Activated CD4-positive, alpha-beta T cell treated with anti-CD3 and anti-CD28 coated beads, Interleukin-2, amount 10 ng/mL, durations not matched to agents 7 days and 5 days (primary cell): ENCODE results near the gene OSBPL10. TPM values are rescaled to one million over a fixed set of nuclear protein-coding genes. Genes with fewer than 3 reads are reported as not detected.
A peak's percentile ranks its signal among the peaks of the same experiment; 100 is the strongest.
"Not testable (repeated sequence)": the region's sequence is repeated elsewhere in the genome, so short reads cannot be mapped to it uniquely, and the experiment has no call there.

ENCODE experiments used
- CTCF ChIA-PET: fragments of 350-600 bp; sonication (Branson Sonifier 250); formaldehyde crosslinking; loops from one replicate; lab custom pipeline; 2021; ENCODE audit warnings: antibody characterized with exemption; lab: Charles Lee
- POLR2A ChIA-PET: fragments of 350-600 bp; sonication (Branson Sonifier 250); formaldehyde crosslinking; loops from one replicate; lab custom pipeline; 2021; ENCODE audit warnings: antibody characterized with exemption; lab: Charles Lee
- DNase-seq: peaks from one replicate; pipeline ENCODE4 v3.0.0-alpha.2; 2020
- H3K27ac Mint-ChIP-seq: one replicate; pipeline ENCODE4 v1.8.0; 2021; ENCODE audit warnings: mild to moderate bottlenecking, moderate library complexity, mixed read lengths
- H3K27me3 Mint-ChIP-seq: one replicate; pipeline ENCODE4 v1.8.0; 2021; ENCODE audit warnings: mixed read lengths
- H3K36me3 Mint-ChIP-seq: one replicate; pipeline ENCODE4 v1.8.0; 2021; ENCODE audit warnings: low read depth, mixed read lengths
- H3K4me1 Mint-ChIP-seq: one replicate; pipeline ENCODE4 v1.8.0; 2021; ENCODE audit warnings: mixed read lengths
- H3K4me3 Mint-ChIP-seq: one replicate; pipeline ENCODE4 v1.8.0; 2021; ENCODE audit warnings: mild to moderate bottlenecking, moderate library complexity, mixed read lengths
- H3K9me3 Mint-ChIP-seq: one replicate; pipeline ENCODE4 v1.8.0; 2021; ENCODE audit warnings: mixed read lengths
- total RNA-seq, 2 experiments: library from RNA; stranded (reverse); gene quantifications; one replicate each; pipeline ENCODE4 v1.2.3, GENCODE V29; 2021

The OSBPL10 gene
- total RNA-seq, 2 experiments from 2014 or later: 0.89 to 1.1 TPM

DNA sequence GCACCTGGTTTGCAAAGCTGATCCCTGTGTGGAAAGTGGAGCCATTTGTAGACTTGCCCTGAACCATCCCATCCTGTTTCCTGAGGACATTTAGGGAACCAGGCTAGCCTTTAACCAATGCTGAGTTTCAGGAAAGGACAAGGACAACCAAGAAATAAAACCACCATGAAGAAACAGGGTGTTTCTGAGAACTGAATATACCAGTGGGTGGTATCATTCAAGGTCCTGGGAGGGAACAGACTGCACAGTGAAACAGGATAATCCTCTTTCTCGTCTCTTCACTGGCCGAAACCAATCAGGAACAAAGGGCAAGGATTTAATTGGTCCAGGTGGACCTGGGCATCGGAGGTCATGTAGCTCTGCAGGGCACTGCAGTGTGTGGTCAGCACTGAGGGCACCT is 22.3 kb upstream of the OSBPL10 start:
- Mint-ChIP-seq H3K27me3 (peaks cover 16% of the 10 kb centered on the region), H3K9me3 (no peaks in the 10 kb centered on the region), H3K27ac (no peak overlapping the region), H3K4me3 (no peak overlapping the region), H3K4me1 (no peaks in the 10 kb centered on the region), H3K36me3 (no peaks in the 10 kb centered on the region)
- ChIA-PET CTCF (no interaction called here), POLR2A (no interaction called here)
- DNase-seq: no peak

DNA sequence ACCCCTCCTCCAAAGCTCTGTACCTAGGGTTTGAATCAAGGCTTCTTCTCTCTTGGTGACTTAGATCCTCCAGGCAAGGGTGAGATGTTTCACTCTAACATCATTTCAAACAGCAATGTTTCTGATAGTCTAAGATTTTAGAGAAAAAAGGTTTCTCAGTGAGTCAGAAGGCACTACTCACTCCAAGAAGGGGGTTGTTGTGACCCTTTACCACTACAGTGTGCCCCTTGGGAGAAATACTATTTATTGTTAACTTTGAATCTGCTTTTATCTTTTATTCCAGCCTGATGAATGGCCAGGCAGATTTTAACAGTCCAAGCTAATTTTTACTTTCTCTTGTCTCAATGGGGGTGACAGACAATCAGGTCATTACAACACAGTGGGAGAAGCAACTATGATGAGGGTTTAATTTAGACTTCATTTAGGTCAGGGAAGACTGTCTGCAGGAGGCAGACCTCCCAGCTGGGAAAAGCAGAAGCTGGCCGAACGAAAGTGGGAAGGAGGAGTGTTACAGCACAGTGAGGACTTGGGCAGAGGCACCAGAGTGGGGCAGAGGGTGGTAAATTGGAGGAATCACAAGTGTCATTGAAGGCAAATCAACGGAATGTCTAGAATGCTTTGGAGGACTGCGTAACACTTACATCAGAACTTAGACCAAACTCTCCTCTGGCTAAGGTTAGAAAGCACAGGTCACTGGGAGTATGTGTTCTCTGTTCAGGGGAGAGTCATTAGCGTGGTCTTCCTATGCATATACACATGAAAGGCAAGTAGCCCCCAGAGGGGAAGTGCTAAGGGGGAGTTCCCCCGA is 21.7 kb upstream of the OSBPL10 start:
- CTCF ChIA-PET: no interaction called here
- H3K4me3 Mint-ChIP-seq: no peak overlapping the region
- peaks cover 16% of the 10 kb centered on the region for H3K27me3 Mint-ChIP-seq
- no peaks in the 10 kb centered on the region for H3K36me3 Mint-ChIP-seq
- no peak overlapping the region for H3K27ac Mint-ChIP-seq
- H3K4me1 Mint-ChIP-seq: no peaks in the 10 kb centered on the region
- POLR2A ChIA-PET: no interaction called here
- no peaks in the 10 kb centered on the region for H3K9me3 Mint-ChIP-seq
- no peak for DNase-seq

DNA sequence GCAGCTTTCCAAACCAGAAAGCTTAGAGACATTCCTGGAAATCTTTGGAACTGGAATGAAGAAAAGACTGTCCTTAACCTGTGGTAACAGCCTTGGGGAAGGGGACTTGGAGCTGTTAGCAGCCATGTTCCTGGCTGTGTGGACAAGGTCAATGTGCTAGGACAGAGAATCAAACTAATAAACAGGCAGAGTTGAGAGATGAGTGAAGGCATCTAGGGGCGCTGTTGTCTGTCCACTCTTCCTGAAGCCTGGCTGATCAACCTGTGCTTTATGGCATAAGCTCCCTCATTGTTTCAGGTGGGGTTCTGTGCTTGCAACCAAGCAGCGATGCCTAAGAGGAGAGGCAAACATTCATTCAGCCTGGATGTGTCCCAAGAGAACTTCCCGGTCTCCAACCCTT is 19.8 kb upstream of the OSBPL10 start:
- Mint-ChIP-seq H3K27ac (no peak overlapping the region), H3K4me3 (no peak overlapping the region), H3K9me3 (peaks cover 2% of the 10 kb centered on the region), H3K27me3 (peaks cover 14% of the 10 kb centered on the region), H3K36me3 (no peaks in the 10 kb centered on the region), H3K4me1 (peaks cover 4% of the 10 kb centered on the region)
- CTCF ChIA-PET: interaction anchor here (0.8 kb wide), 1 partner anchor 105 kb away, joined by 3 read pairs; no protein-coding TSS in a partner anchor
- no peak for DNase-seq
- POLR2A ChIA-PET: no interaction called here

DNA sequence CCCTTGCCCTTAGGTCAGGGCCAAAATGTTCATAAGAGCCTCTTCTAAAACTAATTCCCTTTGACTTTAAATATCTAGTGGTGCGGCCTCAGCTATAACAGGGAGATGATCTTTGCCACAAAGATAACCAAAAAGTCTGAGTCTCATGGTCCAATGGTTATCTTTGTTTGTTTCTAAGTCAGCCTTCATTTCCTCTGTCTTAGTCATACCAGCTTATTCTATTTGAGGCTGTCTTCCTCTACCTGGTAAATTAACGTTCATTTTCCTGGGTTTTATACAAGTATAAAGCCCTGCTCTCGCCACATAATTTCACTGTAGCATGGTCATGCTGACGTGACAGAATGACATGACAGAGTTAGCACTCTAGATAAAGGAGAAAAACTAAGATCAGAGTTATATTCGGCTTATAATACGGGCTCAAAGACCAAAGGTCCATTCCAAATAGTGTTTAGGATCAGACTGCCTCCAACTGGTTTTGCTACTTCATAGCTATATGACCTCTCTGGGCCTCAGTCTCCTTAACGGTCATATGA is 18.9 kb upstream of the OSBPL10 start:
- H3K36me3 Mint-ChIP-seq: no peaks in the 10 kb centered on the region
- H3K4me1 Mint-ChIP-seq: peaks cover 4% of the 10 kb centered on the region
- peaks cover 14% of the 10 kb centered on the region for H3K27me3 Mint-ChIP-seq
- no peak for DNase-seq
- no peak overlapping the region for H3K27ac Mint-ChIP-seq
- POLR2A ChIA-PET: no interaction called here
- H3K4me3 Mint-ChIP-seq: no peak overlapping the region
- H3K9me3 Mint-ChIP-seq: peaks cover 3% of the 10 kb centered on the region
- CTCF ChIA-PET: no interaction called here

DNA sequence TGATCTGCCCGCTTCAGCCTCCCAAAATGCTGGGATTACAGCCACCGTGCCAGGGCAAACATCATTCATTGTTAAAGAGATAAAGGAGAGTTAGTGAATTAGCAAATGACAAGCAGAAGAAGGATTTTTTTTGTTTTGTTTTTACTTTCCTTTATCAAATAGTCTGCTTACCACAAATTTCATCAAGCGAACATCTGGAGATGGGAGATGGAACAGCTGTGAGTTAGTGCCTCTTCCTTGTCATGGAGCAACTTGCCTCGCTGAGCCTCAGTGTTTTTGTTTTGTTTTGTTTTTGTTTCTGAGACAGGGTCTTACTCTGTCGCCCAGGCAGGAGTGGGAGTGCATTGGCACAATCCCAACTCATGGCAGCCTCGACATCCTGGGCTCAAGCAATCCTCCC is 16.4 kb upstream of the OSBPL10 start:
- Mint-ChIP-seq H3K27me3 (peaks cover 10% of the 10 kb centered on the region), H3K9me3 (peaks cover 9% of the 10 kb centered on the region), H3K4me3 (no peak overlapping the region), H3K4me1 (peaks cover 4% of the 10 kb centered on the region), H3K36me3 (no peaks in the 10 kb centered on the region), H3K27ac (no peak overlapping the region)
- DNase-seq: no peak
- CTCF ChIA-PET: no interaction called here
- POLR2A ChIA-PET: no interaction called here

DNA sequence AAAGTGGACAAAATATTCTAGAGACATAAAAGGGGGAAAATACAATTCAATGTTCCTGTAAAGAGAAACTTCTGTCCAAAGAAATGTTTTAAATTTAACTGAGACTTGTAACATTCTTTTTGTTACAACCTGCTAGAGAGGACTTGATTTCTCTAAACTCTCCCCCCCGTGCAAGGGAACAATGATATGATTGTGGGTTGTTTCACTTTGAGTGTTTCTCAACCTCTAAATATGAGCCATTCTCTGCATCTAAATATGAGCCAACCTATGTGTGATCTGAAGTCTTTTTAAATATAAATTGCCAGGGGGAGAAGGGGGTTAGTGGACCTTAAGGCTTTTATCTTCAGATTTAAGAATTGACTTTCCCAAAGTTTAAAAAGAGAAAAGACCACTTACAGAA is 15.1 kb upstream of the OSBPL10 start:
- POLR2A ChIA-PET: no interaction called here
- Mint-ChIP-seq H3K4me1 (peaks cover 4% of the 10 kb centered on the region), H3K36me3 (no peaks in the 10 kb centered on the region), H3K27me3 (peaks cover 6% of the 10 kb centered on the region), H3K27ac (no peak overlapping the region), H3K4me3 (no peak overlapping the region), H3K9me3 (peaks cover 11% of the 10 kb centered on the region)
- CTCF ChIA-PET: no interaction called here
- DNase-seq: no peak

DNA sequence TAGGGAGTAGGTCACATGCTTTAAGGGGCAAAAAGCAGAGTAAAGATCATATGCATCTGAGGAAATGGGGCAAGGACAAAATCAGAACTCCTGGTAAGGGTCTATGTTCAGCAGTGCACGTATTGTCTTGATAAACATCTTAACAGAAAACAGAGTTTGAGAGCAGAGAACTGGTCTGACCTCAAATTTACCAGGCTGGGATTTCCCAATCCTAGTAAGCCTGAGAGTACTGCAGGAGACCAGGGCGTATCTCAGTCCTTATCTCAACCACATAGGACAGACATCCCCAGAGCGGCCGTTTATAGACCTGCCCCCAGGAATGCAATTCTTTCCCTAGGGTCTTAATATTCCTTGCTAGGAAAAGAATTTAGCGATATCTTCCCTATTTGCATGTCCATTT is 14.0 kb upstream of the OSBPL10 start:
- H3K4me1 Mint-ChIP-seq, POLR2A ChIA-PET, H3K4me3 Mint-ChIP-seq, H3K27me3 Mint-ChIP-seq, CTCF ChIA-PET, DNase-seq, H3K36me3 Mint-ChIP-seq, H3K27ac Mint-ChIP-seq: not testable (repeated sequence)
- H3K9me3 Mint-ChIP-seq: peaks cover 11% of the 10 kb centered on the region

DNA sequence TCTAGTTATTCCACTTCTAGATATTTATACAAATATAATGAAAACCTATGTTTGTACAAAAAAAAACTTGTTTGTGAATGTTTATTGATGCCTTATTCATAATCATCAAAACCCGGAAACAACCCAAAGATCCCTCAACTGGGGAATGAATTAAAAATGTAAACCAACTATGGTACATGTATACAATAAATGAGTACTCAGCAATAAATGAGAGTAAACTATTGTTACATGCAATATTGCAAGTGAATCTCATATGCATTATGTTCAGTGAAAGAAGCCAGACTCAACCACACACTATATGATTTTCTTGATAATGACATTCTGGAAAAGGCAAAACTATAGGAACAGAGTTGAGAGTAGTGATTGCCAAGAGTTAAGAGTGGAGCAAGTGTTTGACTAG is 12.8 kb upstream of the OSBPL10 start:
- H3K4me3 Mint-ChIP-seq: no peak overlapping the region
- peaks cover 11% of the 10 kb centered on the region for H3K9me3 Mint-ChIP-seq
- no peak for DNase-seq
- ChIA-PET CTCF (no interaction called here), POLR2A (no interaction called here)
- peaks cover 6% of the 10 kb centered on the region for H3K27me3 Mint-ChIP-seq
- H3K4me1 Mint-ChIP-seq: peaks cover 4% of the 10 kb centered on the region
- no peak overlapping the region for H3K27ac Mint-ChIP-seq
- no peaks in the 10 kb centered on the region for H3K36me3 Mint-ChIP-seq

DNA sequence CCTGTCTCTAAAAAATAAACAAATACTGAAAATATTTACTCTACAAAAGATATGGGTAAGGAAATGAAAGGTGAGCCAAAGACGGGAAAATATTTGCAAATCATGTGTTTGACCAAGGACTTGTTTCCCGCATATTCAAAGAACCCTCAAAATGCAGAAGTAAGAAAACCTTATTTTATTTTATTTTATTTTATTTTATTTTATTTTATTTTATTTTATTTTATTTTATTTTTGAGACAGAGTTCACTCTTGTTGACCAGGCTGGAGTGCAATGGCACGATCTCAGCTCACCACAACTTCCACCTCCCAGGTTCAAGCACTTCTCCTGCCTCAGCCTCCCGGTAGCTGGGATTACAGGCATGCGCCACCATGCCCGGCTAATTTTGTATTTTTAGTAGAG is 11.9 kb upstream of the OSBPL10 start:
- DNase-seq, POLR2A ChIA-PET, H3K4me3 Mint-ChIP-seq, H3K4me1 Mint-ChIP-seq, H3K36me3 Mint-ChIP-seq, H3K27ac Mint-ChIP-seq, H3K27me3 Mint-ChIP-seq, CTCF ChIA-PET: not testable (repeated sequence)
- H3K9me3 Mint-ChIP-seq: peaks cover 11% of the 10 kb centered on the region

DNA sequence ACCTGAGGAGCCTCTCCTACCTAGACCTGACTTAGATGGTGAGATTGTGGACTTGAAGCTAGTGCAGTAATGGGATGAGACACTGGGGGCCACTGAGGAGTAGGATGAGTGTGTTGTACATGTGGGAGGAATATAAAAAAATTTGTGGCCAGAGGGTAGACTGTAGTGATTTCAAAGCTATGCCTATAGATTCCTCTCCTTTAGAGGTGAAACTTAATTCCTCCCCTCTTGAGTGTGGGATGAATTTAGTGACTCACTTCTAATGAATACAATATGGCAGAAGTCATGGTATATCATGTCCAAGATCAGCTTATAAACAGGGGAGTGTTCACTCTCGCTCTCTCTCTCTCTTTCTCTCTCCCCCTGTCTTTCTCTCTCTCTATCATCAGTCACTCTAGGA is 7.2 kb upstream of the OSBPL10 start:
- Mint-ChIP-seq H3K36me3 (no peaks in the 10 kb centered on the region), H3K4me3 (no peak overlapping the region), H3K27ac (no peak overlapping the region), H3K4me1 (no peaks in the 10 kb centered on the region), H3K9me3 (peaks cover 2% of the 10 kb centered on the region), H3K27me3 (peaks cover 4% of the 10 kb centered on the region)
- DNase-seq: no peak
- POLR2A ChIA-PET: no interaction called here
- CTCF ChIA-PET: no interaction called here

DNA sequence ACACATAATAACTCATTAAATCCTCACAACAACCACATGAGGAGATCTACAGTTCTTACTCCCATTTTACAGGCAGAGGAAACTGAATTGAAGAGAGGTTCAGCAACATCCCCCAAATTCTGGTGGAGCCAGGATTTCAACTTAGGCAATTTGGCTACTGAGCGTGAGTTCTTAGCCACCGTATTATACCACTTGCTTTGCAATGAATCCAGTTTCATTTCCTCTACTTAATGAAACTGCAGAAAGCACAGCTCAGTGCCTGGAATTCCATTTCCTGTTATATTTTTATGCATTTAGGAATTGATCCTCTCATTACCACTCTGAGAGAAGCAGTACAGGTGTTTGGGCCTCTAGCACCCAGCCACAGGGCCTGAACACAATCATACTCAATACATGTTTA is 4.8 kb upstream of the OSBPL10 start:
- POLR2A ChIA-PET: no interaction called here

DNA sequence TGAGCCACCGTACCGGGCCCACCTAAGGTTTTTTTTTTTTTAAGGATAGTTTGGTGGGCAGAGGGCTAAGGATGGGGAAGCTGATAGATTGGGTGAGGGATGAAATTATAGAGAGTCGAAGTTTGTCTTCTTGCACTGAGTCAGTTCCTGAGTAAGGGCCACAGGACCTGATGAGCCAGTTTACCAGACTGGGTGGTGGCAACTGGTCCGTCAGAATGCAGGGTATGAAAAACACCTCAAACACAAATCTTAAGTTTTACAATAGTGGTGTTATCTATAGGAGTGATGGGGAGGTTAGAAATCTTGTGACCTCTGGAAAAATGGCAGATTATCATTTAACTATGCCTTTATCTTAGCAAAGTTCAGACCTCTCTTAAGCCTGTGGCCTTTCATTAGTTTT is 3.3 kb upstream of the OSBPL10 start:
- DNase-seq: no peak
- no peak overlapping the region for H3K27ac Mint-ChIP-seq
- H3K36me3 Mint-ChIP-seq: no peaks in the 10 kb centered on the region
- peaks cover 9% of the 10 kb centered on the region for H3K4me1 Mint-ChIP-seq
- CTCF ChIA-PET: interaction anchor here (1.2 kb wide), 1 partner anchor 66 kb away, joined by 3 read pairs; no protein-coding TSS in a partner anchor
- H3K27me3 Mint-ChIP-seq: peaks cover 34% of the 10 kb centered on the region
- no peaks in the 10 kb centered on the region for H3K9me3 Mint-ChIP-seq
- no peak overlapping the region for H3K4me3 Mint-ChIP-seq
- POLR2A ChIA-PET: no interaction called here

More for the DNA sequence above, 4.8 kb upstream of the OSBPL10 start:
- no peaks in the 10 kb centered on the region for H3K9me3 Mint-ChIP-seq
- H3K36me3 Mint-ChIP-seq: no peaks in the 10 kb centered on the region
- no peak for DNase-seq
- H3K4me3 Mint-ChIP-seq: no peak overlapping the region
- H3K4me1 Mint-ChIP-seq: peaks cover 4% of the 10 kb centered on the region
- peaks cover 24% of the 10 kb centered on the region for H3K27me3 Mint-ChIP-seq
- CTCF ChIA-PET: interaction anchor here (1.2 kb wide), 1 partner anchor 65 kb away, joined by 3 read pairs; no protein-coding TSS in a partner anchor
- no peak overlapping the region for H3K27ac Mint-ChIP-seq

DNA sequence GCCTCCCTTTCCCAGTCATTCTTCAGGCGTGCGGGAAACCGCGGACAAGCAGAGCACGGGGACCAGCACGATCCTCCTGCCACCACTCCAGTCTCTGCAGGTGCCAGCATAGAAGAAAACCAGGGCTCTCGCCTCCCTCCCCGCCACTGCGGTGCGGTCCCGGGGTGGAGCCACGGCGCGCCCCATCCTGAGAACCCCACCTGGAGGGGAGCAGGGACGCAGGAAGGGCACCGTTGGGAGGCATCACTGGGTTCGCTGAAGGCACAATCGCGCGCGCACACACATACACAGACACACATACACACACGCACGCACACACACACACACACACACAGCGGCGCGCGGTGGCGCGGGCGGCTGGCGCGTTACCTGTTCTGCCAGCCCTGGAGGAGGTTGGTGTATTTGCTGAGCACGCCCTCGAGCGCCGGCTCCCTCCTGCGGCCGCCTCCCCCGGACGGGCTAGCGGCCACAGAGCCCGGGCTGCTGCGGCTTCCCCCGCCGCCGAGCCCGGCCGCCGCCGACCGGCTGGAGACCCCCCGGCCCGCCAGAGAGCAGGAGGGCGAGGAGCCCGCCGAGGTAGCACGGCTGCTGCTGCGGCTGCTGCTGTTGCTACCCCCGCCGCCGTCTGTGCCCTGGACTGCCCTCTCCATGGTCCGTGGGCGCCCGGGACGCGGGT is 394 bp downstream of the OSBPL10 start:
- H3K4me1 Mint-ChIP-seq: peaks cover 15% of the 10 kb centered on the region
- peak overlapping the region; percentile 9 for H3K27ac Mint-ChIP-seq
- H3K4me3 Mint-ChIP-seq: peak overlapping the region; percentile 72
- ChIA-PET POLR2A (no interaction called here), CTCF (no interaction called here)
- no peaks in the 10 kb centered on the region for H3K36me3 Mint-ChIP-seq
- peak; percentile 41 for DNase-seq
- H3K27me3 Mint-ChIP-seq: peaks cover 49% of the 10 kb centered on the region
- H3K9me3 Mint-ChIP-seq: no peaks in the 10 kb centered on the region
